ENCODE results near the gene CD72. TPM values are rescaled to one million over a fixed set of nuclear protein-coding genes. Genes with fewer than 3 reads are reported as not detected.

The CD72 gene
- total RNA-seq, result 0.86 and 1.3 TPM in 2 replicates

GRCh38 chr9:35618325-35618727, at the start of gene CD72:
Gene CD72, minus strand, starts transcription at chr9:35618413. Its CDS starts 110 bp downstream, at chr9:35618303.
- TF ChIP-seq CTCF (IDR thresholded peaks at IDR 0.05; ENCODE audit: insufficient read depth, low read depth, low read length), result no peak
- DNase-seq (ENCODE audit: low read depth), result no peak

GRCh38 chr9:35667939-35668338, 49.7 kb upstream of the CD72 start:
- no peak for DNase-seq (ENCODE audit: low read depth)
- no peak for TF ChIP-seq CTCF (IDR thresholded peaks at IDR 0.05; ENCODE audit: insufficient read depth, low read depth, low read length)
- no peak overlapping the region for H3K4me3 ChIP-seq (ENCODE audit: low read depth, low read length)

More at GRCh38 chr9:35618325-35618727, at the start of gene CD72:
- H3K4me3 ChIP-seq (ENCODE audit: low read depth, low read length), result peak within 1 kb of the TSS; percentile 37

GRCh38 chr9:35666549-35666948, 48.3 kb upstream of the CD72 start:
- TF ChIP-seq CTCF (IDR thresholded peaks at IDR 0.05; ENCODE audit: insufficient read depth, low read depth, low read length), result no peak
- no peak overlapping the region for H3K4me3 ChIP-seq (ENCODE audit: low read depth, low read length)
- no peak for DNase-seq (ENCODE audit: low read depth)

GRCh38 chr9:35666045-35666444, 47.8 kb upstream of the CD72 start:
- no peak for DNase-seq (ENCODE audit: low read depth)
- TF ChIP-seq CTCF (IDR thresholded peaks at IDR 0.05; ENCODE audit: insufficient read depth, low read depth, low read length), result no peak
- H3K4me3 ChIP-seq (ENCODE audit: low read depth, low read length), result no peak overlapping the region

GRCh38 chr9:35665471-35665818, 47.2 kb upstream of the CD72 start:
- H3K4me3 ChIP-seq (ENCODE audit: low read depth, low read length), result peak overlapping the region; percentile 68
- no peak for TF ChIP-seq CTCF (IDR thresholded peaks at IDR 0.05; ENCODE audit: insufficient read depth, low read depth, low read length)
- DNase-seq (ENCODE audit: low read depth), result no peak

- TF ChIP-seq CTCF (IDR thresholded peaks at IDR 0.05; ENCODE audit: insufficient read depth, low read depth, low read length), result peak; percentile 21
- H3K4me3 ChIP-seq (ENCODE audit: low read depth, low read length), result peak within 1 kb of the TSS; percentile 68
- DNase-seq (ENCODE audit: low read depth), result peak; percentile 79
These were observed 46.6 kb upstream of the CD72 start, which contains the start of gene ARHGEF39 for GRCh38 chr9:35664531-35665470. Gene ARHGEF39, minus strand, starts transcription at chr9:35665195. Its CDS starts 26 bp downstream, at chr9:35665169.

Measured in fibroblast of villous mesenchyme (primary cell).